Thyroid gland (tissue), 4 donors: Measurements from ENCODE around the gene POU2AF1.

ENCODE experiments used
- CTCF ChIP-seq, 6 experiments: fragments of 200-600 bp in 3 of 6; fragments of 450-650 bp in 3 of 6; sonication (generic) in 3 of 6; IDR thresholded peaks; one replicate each; pipeline ENCODE4 v1.5.1; 2016 to 2019; ENCODE audit warnings: antibody characterized with exemption in 6 of 6, mild to moderate bottlenecking in 2 of 6, inconsistent platforms in 1 of 6, moderate library complexity in 1 of 6
- POLR2A ChIP-seq, 2 donors: fragments of 450-650 bp; IDR thresholded peaks; one replicate each; pipeline ENCODE4 v1.6.1; 2017; ENCODE audit warnings: antibody characterized with exemption in 2 of 2, mild to moderate bottlenecking in 2 of 2, moderate library complexity in 1 of 2

GRCh38 chr11:111414267-111414931, 35.3 kb upstream of the POU2AF1 start:
- TF ChIP-seq CTCF (IDR thresholded peaks at IDR 0.05) (no peak), POLR2A (IDR thresholded peaks at IDR 0.05) (no peak)
